Frontal cortex (tissue), 4 donors: ENCODE measurements around the gene ZNF862. TPM values are rescaled to one million over a fixed set of nuclear protein-coding genes. Genes with fewer than 3 reads are reported as not detected.

Experiments
- DNase-seq, 2 donors: peaks; one replicate each; pipeline ENCODE4 v3.0.0; 2012; ENCODE audit warnings: low spot score in 2 of 2
- FAIRE-seq: peaks from 2 replicates; lab custom pipeline; 2012; peaks lifted over from hg19 to GRCh38; lab: Jason Lieb, UNC
- total RNA-seq: library from RNA; depleted of rRNA; stranded (reverse); fragments of >200 nt; gene quantifications from one replicate; pipeline ENCODE4 v1.2.3, GENCODE V29; 2014
- donor health status: control.
- donor health status: control.
- donor health status: control.

ZNF862 gene
- total RNA-seq, 1 donor from 2014 or later, result 5.7 TPM

GRCh38 chr7:149808311-149808710, 29.9 kb upstream of the ZNF862 start:
- FAIRE-seq, result no peak
- no peak for DNase-seq

- FAIRE-seq, result no peak
- no peak for DNase-seq
Observed at GRCh38 chr7:149809215-149809614, 29.0 kb upstream of the ZNF862 start.

- FAIRE-seq, result no peak
- DNase-seq, result no peak
Observed at GRCh38 chr7:149811221-149811620, 27.0 kb upstream of the ZNF862 start.

GRCh38 chr7:149811831-149812490, 26.2 kb upstream of the ZNF862 start:
- no peak for FAIRE-seq
- no peak for DNase-seq

GRCh38 chr7:149813254-149814035, 24.7 kb upstream of the ZNF862 start:
- DNase-seq (no peak), FAIRE-seq (no peak)

- DNase-seq, result no peak
- FAIRE-seq, result no peak
Observed at GRCh38 chr7:149814494-149814893, 23.7 kb upstream of the ZNF862 start.

- DNase-seq (no peak), FAIRE-seq (no peak)
Observed at GRCh38 chr7:149815121-149815520, 23.1 kb upstream of the ZNF862 start.

- FAIRE-seq, result no peak
- DNase-seq, result no peak
Observed at GRCh38 chr7:149815661-149816266, 22.4 kb upstream of the ZNF862 start.

GRCh38 chr7:149816267-149816751, 21.9 kb upstream of the ZNF862 start:
- DNase-seq, result no peak
- FAIRE-seq, result no peak

- no peak for FAIRE-seq
- no peak for DNase-seq
Observed at GRCh38 chr7:149816794-149817193, 21.4 kb upstream of the ZNF862 start.

GRCh38 chr7:149817301-149817771, 20.8 kb upstream of the ZNF862 start:
- no peak for FAIRE-seq

GRCh38 chr7:149817836-149818535, 20.2 kb upstream of the ZNF862 start:
- FAIRE-seq (no peak), DNase-seq (no peak)

More at GRCh38 chr7:149817301-149817771, 20.8 kb upstream of the ZNF862 start:
- DNase-seq, result no peak

GRCh38 chr7:149818536-149818840, 19.7 kb upstream of the ZNF862 start:
- FAIRE-seq (no peak), DNase-seq (no peak)

- DNase-seq, result no peak
- no peak for FAIRE-seq
Observed at GRCh38 chr7:149819141-149819960, 18.8 kb upstream of the ZNF862 start.

GRCh38 chr7:149819961-149820340, 18.2 kb upstream of the ZNF862 start:
- FAIRE-seq (no peak), DNase-seq (no peak)

GRCh38 chr7:149820622-149821190, 17.5 kb upstream of the ZNF862 start:
- no peak for DNase-seq
- no peak for FAIRE-seq

GRCh38 chr7:149821191-149822148, 16.7 kb upstream of the ZNF862 start:
- DNase-seq (no peak), FAIRE-seq (no peak)

- FAIRE-seq (no peak), DNase-seq (no peak)
Observed at GRCh38 chr7:149822353-149822943, 15.7 kb upstream of the ZNF862 start.
